Measurements from ENCODE around the gene COL23A1.

The COL23A1 gene

GRCh38 chr5:178310130-178310865 is 279.9 kb downstream of the COL23A1 start:
- H2BK120ac ChIP-seq (ENCODE audit: low read depth, low read length), result no peak overlapping the region
- no peak overlapping the region for H2BK15ac ChIP-seq (replicated peaks; ENCODE audit: low read depth)
- no CpG with 5 or more reads among the region's 17 CpGs for WGBS (ENCODE audit: extremely low coverage, insufficient coverage, low lambda C conversion rate)
- H3K79me1 ChIP-seq (ENCODE audit: low read length), result no peaks in the 10 kb centered on the region
- H3K23ac ChIP-seq (ENCODE audit: low read length), result no peak overlapping the region
- no peak overlapping the region for H4K5ac ChIP-seq (ENCODE audit: low read length)
- H4K8ac ChIP-seq (ENCODE audit: low read depth, low read length), result no peak overlapping the region
- no peak overlapping the region for H3K4me2 ChIP-seq (ENCODE audit: low read length)
- no peaks in the 10 kb centered on the region for H3K79me2 ChIP-seq (ENCODE audit: control insufficient read depth, insufficient read depth, low read length)
- no peak overlapping the region for H3K9ac ChIP-seq (ENCODE audit: low read length)
- H3K27me3 ChIP-seq (ENCODE audit: insufficient read depth, low read length, poor library complexity), result no peaks in the 10 kb centered on the region
- no peak overlapping the region for H3K27ac ChIP-seq (ENCODE audit: low read depth, low read length)
- H3K18ac ChIP-seq (ENCODE audit: low read length), result no peak overlapping the region
- no peak overlapping the region for H2BK5ac ChIP-seq (ENCODE audit: low read length)
- no peak overlapping the region for H3K4me3 ChIP-seq (ENCODE audit: low read length)
- no peak overlapping the region for H2AK5ac ChIP-seq (ENCODE audit: low read length)
- H3K36me3 ChIP-seq (ENCODE audit: control insufficient read depth, insufficient read depth, low read length), result no peaks in the 10 kb centered on the region
- no peak overlapping the region for H3K56ac ChIP-seq (ENCODE audit: low read length)
- no peak overlapping the region for H3K4ac ChIP-seq (ENCODE audit: low read depth, low read length)
- H3K4me1 ChIP-seq (ENCODE audit: control insufficient read depth, low read depth, low read length), result peaks cover 5% of the 10 kb centered on the region
- no peak for DNase-seq

GRCh38 chr5:178309271-178310013 is 280.8 kb downstream of the COL23A1 start:
- no peak overlapping the region for H4K5ac ChIP-seq (ENCODE audit: low read length)
- H3K9ac ChIP-seq (ENCODE audit: low read length), result no peak overlapping the region
- no peaks in the 10 kb centered on the region for H3K79me2 ChIP-seq (ENCODE audit: control insufficient read depth, insufficient read depth, low read length)
- H3K27ac ChIP-seq (ENCODE audit: low read depth, low read length), result no peak overlapping the region
- no peak overlapping the region for H3K4me3 ChIP-seq (ENCODE audit: low read length)
- H4K8ac ChIP-seq (ENCODE audit: low read depth, low read length), result no peak overlapping the region
- peaks cover 5% of the 10 kb centered on the region for H3K4me1 ChIP-seq (ENCODE audit: control insufficient read depth, low read depth, low read length)
- no peak overlapping the region for H2BK5ac ChIP-seq (ENCODE audit: low read length)
- peak overlapping the region; percentile 66 for H3K23ac ChIP-seq (ENCODE audit: low read length)
- H3K27me3 ChIP-seq (ENCODE audit: insufficient read depth, low read length, poor library complexity), result no peaks in the 10 kb centered on the region
- H2BK15ac ChIP-seq (replicated peaks; ENCODE audit: low read depth), result no peak overlapping the region
- no peak overlapping the region for H3K18ac ChIP-seq (ENCODE audit: low read length)
- no CpG with 5 or more reads among the region's 18 CpGs for WGBS (ENCODE audit: extremely low coverage, insufficient coverage, low lambda C conversion rate)
- H3K4ac ChIP-seq (ENCODE audit: low read depth, low read length), result no peak overlapping the region
- H3K4me2 ChIP-seq (ENCODE audit: low read length), result no peak overlapping the region
- no peaks in the 10 kb centered on the region for H3K36me3 ChIP-seq (ENCODE audit: control insufficient read depth, insufficient read depth, low read length)
- no peak overlapping the region for H2AK5ac ChIP-seq (ENCODE audit: low read length)
- DNase-seq, result no peak
- no peaks in the 10 kb centered on the region for H3K79me1 ChIP-seq (ENCODE audit: low read length)
- no peak overlapping the region for H3K56ac ChIP-seq (ENCODE audit: low read length)
- no peak overlapping the region for H2BK120ac ChIP-seq (ENCODE audit: low read depth, low read length)

GRCh38 chr5:178308541-178309092 is 281.6 kb downstream of the COL23A1 start:
- Histone ChIP-seq H3K18ac (ENCODE audit: low read length) (no peak overlapping the region), H3K4me3 (ENCODE audit: low read length) (no peak overlapping the region), H3K4me1 (ENCODE audit: control insufficient read depth, low read depth, low read length) (peaks cover 5% of the 10 kb centered on the region), H3K23ac (ENCODE audit: low read length) (no peak overlapping the region), H3K36me3 (ENCODE audit: control insufficient read depth, insufficient read depth, low read length) (no peaks in the 10 kb centered on the region), H3K4ac (ENCODE audit: low read depth, low read length) (no peak overlapping the region), H3K79me1 (ENCODE audit: low read length) (no peaks in the 10 kb centered on the region), H2AK5ac (ENCODE audit: low read length) (no peak overlapping the region), H3K9ac (ENCODE audit: low read length) (no peak overlapping the region), H2BK5ac (ENCODE audit: low read length) (no peak overlapping the region), H4K5ac (ENCODE audit: low read length) (no peak overlapping the region), H3K56ac (ENCODE audit: low read length) (no peak overlapping the region), H2BK120ac (ENCODE audit: low read depth, low read length) (no peak overlapping the region), H3K27me3 (ENCODE audit: insufficient read depth, low read length, poor library complexity) (no peaks in the 10 kb centered on the region), H3K79me2 (ENCODE audit: control insufficient read depth, insufficient read depth, low read length) (no peaks in the 10 kb centered on the region), H2BK15ac (replicated peaks; ENCODE audit: low read depth) (no peak overlapping the region), H4K8ac (ENCODE audit: low read depth, low read length) (no peak overlapping the region), H3K27ac (ENCODE audit: low read depth, low read length) (no peak overlapping the region), H3K4me2 (ENCODE audit: low read length) (no peak overlapping the region)
- WGBS (ENCODE audit: extremely low coverage, insufficient coverage, low lambda C conversion rate), result no CpG with 5 or more reads among the region's 18 CpGs
- DNase-seq, result no peak

- Histone ChIP-seq H2BK120ac (ENCODE audit: low read depth, low read length) (no peak overlapping the region), H2AK5ac (ENCODE audit: low read length) (no peak overlapping the region), H3K27me3 (ENCODE audit: insufficient read depth, low read length, poor library complexity) (no peaks in the 10 kb centered on the region), H3K79me2 (ENCODE audit: control insufficient read depth, insufficient read depth, low read length) (no peaks in the 10 kb centered on the region), H3K4me3 (ENCODE audit: low read length) (no peak overlapping the region), H4K8ac (ENCODE audit: low read depth, low read length) (no peak overlapping the region), H2BK5ac (ENCODE audit: low read length) (no peak overlapping the region), H3K27ac (ENCODE audit: low read depth, low read length) (no peak overlapping the region), H3K23ac (ENCODE audit: low read length) (no peak overlapping the region), H3K4me2 (ENCODE audit: low read length) (no peak overlapping the region), H4K5ac (ENCODE audit: low read length) (no peak overlapping the region), H3K36me3 (ENCODE audit: control insufficient read depth, insufficient read depth, low read length) (no peaks in the 10 kb centered on the region), H3K18ac (ENCODE audit: low read length) (no peak overlapping the region), H3K56ac (ENCODE audit: low read length) (peak overlapping the region; percentile 11), H3K79me1 (ENCODE audit: low read length) (no peaks in the 10 kb centered on the region), H3K9ac (ENCODE audit: low read length) (no peak overlapping the region), H3K4me1 (ENCODE audit: control insufficient read depth, low read depth, low read length) (peaks cover 3% of the 10 kb centered on the region), H2BK15ac (replicated peaks; ENCODE audit: low read depth) (no peak overlapping the region), H3K4ac (ENCODE audit: low read depth, low read length) (no peak overlapping the region)
- no CpG with 5 or more reads among the region's 30 CpGs for WGBS (ENCODE audit: extremely low coverage, insufficient coverage, low lambda C conversion rate)
- no peak for DNase-seq
Observed at GRCh38 chr5:178307267-178308045, 282.7 kb downstream of the COL23A1 start.

- Histone ChIP-seq H3K79me2 (ENCODE audit: control insufficient read depth, insufficient read depth, low read length) (no peaks in the 10 kb centered on the region), H2BK15ac (replicated peaks; ENCODE audit: low read depth) (no peak overlapping the region), H2AK5ac (ENCODE audit: low read length) (no peak overlapping the region), H2BK5ac (ENCODE audit: low read length) (no peak overlapping the region), H3K23ac (ENCODE audit: low read length) (no peak overlapping the region), H3K4ac (ENCODE audit: low read depth, low read length) (no peak overlapping the region), H3K27ac (ENCODE audit: low read depth, low read length) (no peak overlapping the region), H3K4me3 (ENCODE audit: low read length) (no peak overlapping the region), H4K8ac (ENCODE audit: low read depth, low read length) (no peak overlapping the region), H3K36me3 (ENCODE audit: control insufficient read depth, insufficient read depth, low read length) (no peaks in the 10 kb centered on the region), H2BK120ac (ENCODE audit: low read depth, low read length) (no peak overlapping the region), H3K18ac (ENCODE audit: low read length) (no peak overlapping the region), H3K27me3 (ENCODE audit: insufficient read depth, low read length, poor library complexity) (no peaks in the 10 kb centered on the region), H3K4me1 (ENCODE audit: control insufficient read depth, low read depth, low read length) (no peaks in the 10 kb centered on the region), H4K5ac (ENCODE audit: low read length) (no peak overlapping the region), H3K9ac (ENCODE audit: low read length) (no peak overlapping the region), H3K4me2 (ENCODE audit: low read length) (no peak overlapping the region), H3K56ac (ENCODE audit: low read length) (no peak overlapping the region), H3K79me1 (ENCODE audit: low read length) (no peaks in the 10 kb centered on the region)
- peak; percentile 27 for DNase-seq
- WGBS (ENCODE audit: extremely low coverage, insufficient coverage, low lambda C conversion rate), result no CpG with 5 or more reads among the region's 23 CpGs
Observed at GRCh38 chr5:178306430-178307225, 283.6 kb downstream of the COL23A1 start.

Measured in mesendoderm (in vitro differentiated cells).